ENCODE data around the gene DLEC1. TPM values are rescaled to one million over a fixed set of nuclear protein-coding genes. Genes with fewer than 3 reads are reported as not detected.

The DLEC1 gene
- total and polyA plus RNA-seq, 11 donors: 0.06 to 1.3 (median 0.16) TPM; not detected in 1

DNA sequence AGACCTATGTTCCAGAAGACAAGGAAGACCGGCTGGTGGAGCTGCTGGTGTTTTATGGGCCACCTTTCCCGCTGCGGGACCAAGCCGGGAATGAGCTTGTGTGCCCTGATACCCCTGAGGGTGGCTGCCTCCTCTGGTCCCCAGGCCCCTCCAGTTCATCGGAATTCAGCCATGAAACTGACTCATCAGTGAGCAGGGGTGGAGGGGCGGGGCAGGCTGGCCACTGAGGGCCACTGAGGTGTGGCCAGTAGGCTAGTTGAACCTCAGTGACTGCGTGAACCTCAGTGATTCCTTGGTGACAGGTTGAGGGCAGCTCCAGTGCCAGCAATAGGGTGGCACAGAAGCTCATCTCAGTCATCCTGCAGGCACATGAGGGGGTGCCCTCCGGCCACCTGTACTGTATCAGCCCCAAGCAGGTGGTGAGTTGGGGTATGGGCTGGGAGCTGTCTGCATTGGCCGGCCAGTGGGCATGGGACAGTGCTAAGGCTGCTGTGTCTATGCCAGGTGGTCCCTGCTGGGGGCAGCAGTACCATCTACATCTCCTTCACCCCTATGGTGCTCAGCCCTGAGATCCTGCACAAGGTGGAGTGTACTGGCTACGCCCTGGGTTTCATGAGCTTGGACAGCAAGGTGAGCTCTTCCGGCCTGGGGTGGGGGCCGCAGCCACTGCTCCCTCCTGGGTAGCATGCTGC lies 77.6 kb downstream of the DLEC1 start:
- intact Hi-C loops (cut with DNase I): loop anchor here in 7 of 10 donors (5.0 to 10.0 kb wide), 7 partner anchors 112 to 368 kb away; partner anchors contain the start of gene XYLB (in 2 of the 7)
- H3K4me1 ChIP-seq: peaks cover 0 to 12% (median 0%) of the 10 kb centered on the region in 12 donors
- H3K4me3 ChIP-seq: no peak overlapping the region
- no peaks in the 10 kb centered on the region for H3K27me3 ChIP-seq
- no peaks in the 10 kb centered on the region for H3K9me3 ChIP-seq
- DNase-seq (peak in 1 of 5 donors; percentile 52), ATAC-seq (peak in 1 of 4 donors; percentile 6)
- 82 to 91% (median 90%) methylated on average over 7 to 12 of the region's 12 CpGs for WGBS, 4 donors
- no peak overlapping the region for H3K27ac ChIP-seq
- peaks cover 0 to 25% (median 21%) of the 10 kb centered on the region in 9 donors for H3K36me3 ChIP-seq
- TF ChIP-seq POLR2A (IDR thresholded peaks at IDR 0.05) (no peak), CTCF (IDR thresholded peaks at IDR 0.05) (no peak)

GRCh38 chr3:38117163-38117716 lies 78.2 kb downstream of the DLEC1 start:
- no peak overlapping the region for H3K4me3 ChIP-seq
- no peaks in the 10 kb centered on the region for H3K27me3 ChIP-seq
- TF ChIP-seq CTCF (IDR thresholded peaks at IDR 0.05) (peak in 1 of 12 donors; percentile 22), POLR2A (IDR thresholded peaks at IDR 0.05) (no peak)
- ATAC-seq (peak; percentile 70 to 86 (median 77)), DNase-seq (peak in 4 of 5 donors; percentile 45 to 70 (median 70))
- H3K36me3 ChIP-seq: peaks cover 0 to 31% (median 27%) of the 10 kb centered on the region in 9 donors
- intact Hi-C loops (cut with DNase I): loop anchor here in 7 of 10 donors (5.0 to 10.0 kb wide), 7 partner anchors 112 to 368 kb away; partner anchors contain the start of gene XYLB (in 2 of the 7)
- H3K9me3 ChIP-seq: no peaks in the 10 kb centered on the region
- H3K27ac ChIP-seq: no peak overlapping the region
- 54 to 87% (median 75%) methylated on average over 4 to 10 of the region's 10 CpGs for WGBS, 4 donors
- peaks cover 0 to 12% (median 0%) of the 10 kb centered on the region in 12 donors for H3K4me1 ChIP-seq

GRCh38 chr3:38117748-38118420 lies 78.9 kb downstream of the DLEC1 start:
- Histone ChIP-seq H3K27me3 (no peaks in the 10 kb centered on the region), H3K4me3 (no peak overlapping the region), H3K4me1 (peaks cover 0 to 12% (median 0%) of the 10 kb centered on the region in 12 donors), H3K36me3 (peaks cover 0 to 37% (median 33%) of the 10 kb centered on the region in 9 donors), H3K27ac (no peak overlapping the region), H3K9me3 (no peaks in the 10 kb centered on the region)
- WGBS, 4 donors: 57 to 65% (median 63%) methylated on average over 6 to 11 of the region's 11 CpGs
- ATAC-seq: peak; percentile 62 to 79 (median 72)
- no peak for TF ChIP-seq POLR2A (IDR thresholded peaks at IDR 0.05)
- TF ChIP-seq CTCF (IDR thresholded peaks at IDR 0.05): peak; percentile 47 to 79 (median 60)
- intact Hi-C loops (cut with DNase I): loop anchor here in 7 of 10 donors (5.0 to 10.0 kb wide), 7 partner anchors 113 to 367 kb away; partner anchors contain the start of gene XYLB (in 2 of the 7)
- DNase-seq: peak in 3 of 5 donors; percentile 61 to 73 (median 69)
